Stimulated activated CD4-positive, alpha-beta T cell treated with anti-CD3 and anti-CD28 coated beads, TNF-alpha, amount 100 ng/mL, for 48 hours (primary cell): ENCODE measurements around the gene CDH4.

Experiments
- DNase-seq, 3 donors: peaks; one replicate each; pipeline ENCODE4 v3.0.0-alpha.2; 2020; ENCODE audit warnings: low read depth in 3 of 3

CDH4 gene

GRCh38 chr20:61603715-61604114, 351.7 kb downstream of the CDH4 start:
- DNase-seq: no peak

- no peak for DNase-seq
Observed at GRCh38 chr20:61604549-61604948, 352.5 kb downstream of the CDH4 start.

GRCh38 chr20:61605283-61605682, 353.2 kb downstream of the CDH4 start:
- DNase-seq: no peak

GRCh38 chr20:61605862-61606557, 353.9 kb downstream of the CDH4 start:
- no peak for DNase-seq

DNA sequence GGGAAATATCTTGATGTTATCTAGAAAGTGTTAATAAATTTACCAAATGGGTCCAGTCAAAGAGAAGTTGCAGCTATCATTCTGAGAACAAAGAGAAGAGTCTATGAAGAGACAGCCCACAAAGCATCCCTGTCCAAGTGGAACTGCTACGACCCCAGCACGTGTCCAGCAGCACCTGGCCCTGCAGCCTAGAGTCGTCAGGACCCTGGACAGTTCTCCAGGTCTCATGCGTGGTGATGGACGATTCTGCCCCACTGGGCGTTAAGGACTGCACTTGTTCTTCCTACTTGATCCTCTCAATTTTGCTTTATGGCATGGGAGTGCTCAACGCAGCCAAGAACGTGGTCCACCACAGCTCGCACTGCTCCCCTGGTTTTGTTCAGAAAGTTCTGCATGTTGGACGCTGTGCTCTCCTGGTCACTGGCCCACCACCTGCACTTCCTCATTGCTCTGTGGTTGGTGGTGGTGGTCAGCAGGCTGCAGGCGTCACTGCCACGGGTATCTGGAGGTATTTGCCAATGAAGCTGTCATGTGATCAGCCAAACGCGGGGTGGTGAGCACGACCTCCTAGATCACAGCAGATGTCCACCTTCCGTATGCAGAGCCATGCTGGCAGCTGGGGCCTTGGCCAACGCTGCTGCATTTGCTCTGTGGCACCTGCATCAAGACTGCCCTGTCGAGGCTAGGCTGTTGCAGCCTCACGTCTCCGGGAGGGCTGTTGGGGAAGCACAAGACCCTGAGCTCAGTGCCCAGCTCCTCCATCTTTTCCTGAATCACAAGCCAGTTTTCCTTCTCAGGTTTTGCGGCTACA, 356.4 kb downstream of the CDH4 start:
- no peak for DNase-seq

- no peak for DNase-seq
Observed at GRCh38 chr20:61609461-61609860, 357.4 kb downstream of the CDH4 start.

- DNase-seq: no peak
Observed at GRCh38 chr20:61611401-61612180, 359.5 kb downstream of the CDH4 start.

GRCh38 chr20:61613917-61614705, 362.1 kb downstream of the CDH4 start:
- DNase-seq: no peak

- no peak for DNase-seq
Observed at GRCh38 chr20:61614706-61615100, 362.6 kb downstream of the CDH4 start.

DNA sequence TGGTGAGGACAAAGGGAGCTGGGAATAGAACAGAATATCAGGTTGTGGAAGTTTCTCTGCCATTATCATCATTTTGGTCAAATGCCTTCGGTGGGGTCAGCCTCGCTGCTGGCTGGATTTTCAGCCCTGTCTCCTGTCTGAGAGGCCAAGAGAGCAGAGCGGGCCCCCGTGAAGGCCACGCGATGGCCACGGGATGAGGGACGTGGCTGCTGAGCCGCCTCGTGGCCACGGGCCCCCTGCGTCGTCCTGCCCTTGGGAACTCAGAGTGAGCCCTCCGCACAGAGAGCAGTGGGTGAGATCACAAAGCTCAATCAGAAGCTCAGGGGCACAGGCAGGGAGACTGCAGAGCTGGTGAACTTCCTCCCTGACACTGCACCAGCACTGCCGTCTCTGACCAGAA, 363.7 kb downstream of the CDH4 start:
- no peak for DNase-seq

DNA sequence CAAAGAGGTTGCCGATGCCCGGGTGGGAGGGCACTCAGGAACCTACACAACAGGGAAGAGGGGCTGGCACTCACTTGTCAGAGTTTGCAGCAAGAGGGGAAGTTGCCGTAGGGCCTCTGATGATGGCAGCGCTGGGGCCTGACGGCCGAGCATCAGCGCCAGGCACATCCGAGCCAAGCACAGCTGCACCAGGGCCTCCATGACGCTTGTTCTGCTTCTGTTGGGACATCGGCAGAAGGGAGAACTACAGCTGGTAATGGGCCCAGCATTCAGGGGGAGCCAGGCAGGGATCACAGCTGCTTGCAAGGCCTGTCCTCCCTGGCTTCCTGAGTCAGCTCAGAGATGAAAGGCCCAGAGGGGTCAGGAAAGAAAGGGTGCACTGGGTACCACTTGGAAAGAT, 367.7 kb downstream of the CDH4 start:
- DNase-seq: no peak

GRCh38 chr20:61620174-61620573, 368.1 kb downstream of the CDH4 start:
- no peak for DNase-seq

DNA sequence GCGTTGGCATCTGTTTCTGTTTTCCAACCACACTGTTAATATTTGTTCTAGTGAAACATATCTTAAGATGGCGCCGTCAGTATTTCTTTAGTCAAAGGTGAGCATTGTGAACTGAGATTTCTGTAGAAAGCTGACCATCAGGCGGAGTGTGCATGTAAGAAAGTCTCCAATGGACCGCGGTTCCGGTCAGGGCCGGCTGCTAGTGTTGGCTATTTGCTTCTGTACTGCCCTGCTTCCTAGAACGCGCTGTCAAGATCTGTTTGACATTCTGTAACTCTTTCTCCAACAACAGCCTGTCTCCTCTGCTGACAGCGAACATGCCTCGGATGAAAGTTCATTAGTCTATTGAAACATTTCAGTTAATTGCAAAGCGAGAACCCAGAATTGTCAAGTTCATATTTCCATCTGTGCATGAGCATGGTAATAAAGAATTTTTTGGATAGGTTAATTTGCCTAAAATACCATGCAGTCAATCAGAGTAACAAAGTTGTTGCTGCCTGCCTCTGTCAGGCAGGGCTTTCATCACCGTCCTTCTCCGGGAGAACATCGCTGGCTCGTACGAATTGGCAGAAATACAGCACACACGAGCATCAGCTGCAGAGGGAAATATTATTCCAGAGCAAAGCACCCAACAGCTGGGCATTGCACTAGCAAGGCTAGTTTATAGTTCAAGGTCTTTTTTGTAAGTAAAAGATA, 369.1 kb downstream of the CDH4 start:
- DNase-seq: no peak

- DNase-seq: no peak
Observed at GRCh38 chr20:61621852-61622251, 369.8 kb downstream of the CDH4 start.

DNA sequence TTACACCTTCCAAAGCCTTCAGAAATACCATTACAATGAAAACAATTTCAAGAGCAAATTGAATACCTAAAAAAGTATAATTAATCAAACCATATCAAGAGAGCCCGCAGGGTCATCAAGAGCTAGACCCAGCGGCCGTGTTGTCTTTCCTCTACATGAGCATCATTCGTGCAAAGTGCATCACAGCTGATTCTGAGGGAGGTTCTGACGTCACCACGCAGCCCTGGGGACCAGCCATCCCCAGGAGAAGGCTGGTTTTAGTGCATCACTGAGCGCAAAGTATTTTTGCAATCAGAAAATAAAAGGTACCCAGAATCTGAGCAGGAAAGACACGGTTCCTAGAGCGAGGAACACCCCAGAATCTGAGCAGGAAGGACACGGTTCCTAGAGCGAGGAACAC, 371.4 kb downstream of the CDH4 start:
- DNase-seq: no peak

DNA sequence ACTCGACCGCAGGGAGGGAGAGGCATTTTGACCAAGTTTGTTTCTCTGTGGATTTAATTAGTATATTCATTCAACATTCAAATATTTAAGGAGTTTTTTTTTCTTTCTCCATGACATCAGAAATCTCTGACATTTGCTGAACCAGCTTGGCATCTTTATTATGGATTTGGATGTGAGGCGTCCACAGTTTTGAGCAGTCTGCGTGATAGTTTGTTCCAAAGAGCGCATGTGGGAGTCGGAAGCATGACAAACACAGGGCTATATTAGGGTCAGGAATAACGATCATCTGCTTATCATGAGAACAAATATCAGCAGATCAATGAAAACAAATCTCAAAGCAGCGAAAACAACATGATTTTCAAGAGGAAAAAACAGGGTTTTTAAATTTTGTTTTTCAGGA, 373.2 kb downstream of the CDH4 start:
- DNase-seq: no peak

GRCh38 chr20:61626412-61626811, 374.4 kb downstream of the CDH4 start:
- DNase-seq: no peak

DNA sequence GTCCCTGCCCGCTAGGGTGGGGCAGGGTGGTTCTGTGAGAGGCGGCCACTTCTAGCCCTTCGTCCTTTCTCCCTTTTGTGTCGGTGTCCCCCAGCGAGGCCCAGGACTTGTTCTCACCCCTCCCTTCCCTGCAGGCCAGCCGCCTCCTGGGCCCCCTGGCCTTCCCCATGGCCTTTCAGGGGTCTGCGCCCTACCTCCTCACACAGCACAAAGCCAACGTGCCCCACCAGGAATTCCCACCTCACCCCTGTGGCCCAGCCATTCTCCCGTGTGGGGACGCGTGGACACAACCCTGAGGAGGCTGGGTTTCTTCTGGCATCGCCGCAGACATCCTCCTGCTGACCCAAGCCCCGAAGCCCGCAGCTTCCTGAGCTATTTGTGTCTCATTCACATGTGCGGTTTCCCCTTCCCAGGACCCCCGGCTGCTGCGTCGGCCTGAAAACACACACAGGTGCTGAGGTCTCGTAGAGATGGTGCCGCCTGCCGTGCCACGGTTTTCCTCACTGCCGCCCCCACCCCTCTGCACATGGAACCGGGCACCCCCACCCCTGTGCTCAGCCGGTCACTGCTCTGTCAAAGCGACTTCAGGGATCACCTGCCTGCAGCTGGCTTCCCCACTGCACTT, 375.8 kb downstream of the CDH4 start:
- DNase-seq: no peak

DNA sequence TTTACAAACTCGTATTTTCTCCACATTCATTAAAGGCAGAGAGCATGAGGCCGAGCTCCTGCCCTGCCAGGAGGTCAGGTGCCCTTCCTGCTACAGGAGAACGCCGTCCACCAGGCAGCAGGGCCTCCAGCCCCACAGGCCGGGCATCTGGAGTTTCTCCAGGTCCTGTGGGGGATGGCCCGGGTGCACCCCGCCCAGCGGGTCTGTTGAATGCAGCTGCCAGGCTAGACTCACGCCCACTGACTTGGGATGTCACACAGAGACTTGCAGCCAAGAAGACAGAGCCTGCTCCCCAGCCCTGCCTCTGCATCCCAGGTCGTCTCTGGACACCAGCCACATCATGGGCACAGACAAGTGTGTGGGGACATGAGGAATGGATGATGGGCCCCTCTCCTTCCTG, 376.4 kb downstream of the CDH4 start:
- no peak for DNase-seq

DNA sequence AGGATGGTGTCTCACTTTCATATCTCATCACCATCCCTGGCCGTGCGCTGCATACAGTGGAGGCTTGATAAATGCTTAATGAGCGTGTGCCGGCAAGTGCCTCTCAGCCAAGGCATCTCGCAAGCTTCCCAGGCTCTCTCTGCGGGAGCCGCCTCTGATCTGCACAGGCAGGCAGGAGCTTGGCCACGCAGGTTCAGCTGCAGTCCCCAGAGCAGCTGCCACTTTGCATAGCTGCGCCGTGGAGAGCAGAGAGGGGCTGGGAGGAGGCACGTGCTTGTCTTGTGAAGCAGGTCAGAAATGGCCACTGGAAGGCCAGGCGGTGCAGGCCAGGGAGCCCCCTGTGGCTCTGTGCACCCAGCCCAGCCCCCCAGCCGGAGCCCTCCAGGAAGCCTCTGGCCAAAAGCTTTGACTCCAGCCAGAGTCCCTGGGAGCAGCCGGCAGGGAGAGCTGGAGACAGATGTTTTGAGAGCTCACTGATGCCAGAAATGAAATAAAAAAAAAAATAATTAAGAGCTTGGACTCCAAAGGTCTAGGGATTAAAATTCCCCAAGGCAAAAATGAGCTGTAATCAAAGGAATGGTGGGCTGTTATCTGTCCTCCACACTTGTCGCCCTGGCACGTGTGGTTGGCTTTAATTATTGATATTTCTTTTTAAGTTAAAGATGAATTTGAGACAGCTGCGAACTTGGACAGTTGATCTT, 377.0 kb downstream of the CDH4 start:
- no peak for DNase-seq
